GM18858 (cell line): Measurements from ENCODE around the gene MANSC1.

Source experiments
- ATAC-seq: cut with Tn5 transposase; IDR thresholded peaks from one replicate; pipeline ENCODE4 v1.9.1; 2021; ENCODE audit not compliant: unreplicated experiment

The MANSC1 gene

GRCh38 chr12:12349711-12350665 lies at the start of gene MANSC1:
Gene MANSC1, minus strand, starts transcription at chr12:12350242. Its CDS starts 6,928 bp downstream, at chr12:12343314.
- ATAC-seq, result no peak

- ATAC-seq, result no peak
Measured at GRCh38 chr12:12399161-12399560, 49.1 kb upstream of the MANSC1 start.

- ATAC-seq, result no peak
Measured at GRCh38 chr12:12398026-12398859, 48.2 kb upstream of the MANSC1 start.

- no peak for ATAC-seq
Measured at GRCh38 chr12:12397184-12397583, 47.1 kb upstream of the MANSC1 start.

GRCh38 chr12:12396694-12397093 lies 46.7 kb upstream of the MANSC1 start:
- ATAC-seq, result no peak

GRCh38 chr12:12393171-12393570 lies 43.1 kb upstream of the MANSC1 start:
- ATAC-seq, result no peak

- ATAC-seq, result no peak
Measured at GRCh38 chr12:12392413-12392812, 42.4 kb upstream of the MANSC1 start.

GRCh38 chr12:12387501-12387900 lies 37.5 kb upstream of the MANSC1 start:
- ATAC-seq, result no peak

GRCh38 chr12:12384571-12385340 lies 34.7 kb upstream of the MANSC1 start:
- no peak for ATAC-seq

GRCh38 chr12:12381982-12382381 lies 31.9 kb upstream of the MANSC1 start:
- ATAC-seq, result no peak

- no peak for ATAC-seq
Measured at GRCh38 chr12:12380949-12381593, 31.0 kb upstream of the MANSC1 start.

GRCh38 chr12:12379831-12380730 lies 30.0 kb upstream of the MANSC1 start:
- ATAC-seq, result peak; percentile 45

- ATAC-seq, result no peak
Measured at GRCh38 chr12:12378616-12379015, 28.6 kb upstream of the MANSC1 start.

GRCh38 chr12:12376646-12377448 lies 26.8 kb upstream of the MANSC1 start:
- peak; percentile 60 for ATAC-seq

GRCh38 chr12:12372946-12373722 lies 23.1 kb upstream of the MANSC1 start:
- no peak for ATAC-seq

- no peak for ATAC-seq
Measured at GRCh38 chr12:12367482-12367998, 17.5 kb upstream of the MANSC1 start.

- no peak for ATAC-seq
Measured at GRCh38 chr12:12366701-12367481, 16.8 kb upstream of the MANSC1 start.
